Lower leg skin (tissue), 3 donors: ENCODE data around the gene TTYH2.

Experiments
- POLR2A ChIP-seq, 2 donors: fragments of 450-650 bp; IDR thresholded peaks; one replicate each; pipeline ENCODE4 v1.6.1; 2016 to 2017; ENCODE audit warnings: antibody characterized with exemption in 2 of 2, mild to moderate bottlenecking in 1 of 2, moderate library complexity in 1 of 2
- TF ChIP-seq, protein P1 (sequence below), 3 donors: fragments of 450-650 bp; IDR thresholded peaks; one replicate each; pipeline ENCODE4 v1.5.1; 2016; ENCODE audit warnings: antibody characterized with exemption in 3 of 3, mild to moderate bottlenecking in 3 of 3, moderate library complexity in 2 of 3

DNA sequence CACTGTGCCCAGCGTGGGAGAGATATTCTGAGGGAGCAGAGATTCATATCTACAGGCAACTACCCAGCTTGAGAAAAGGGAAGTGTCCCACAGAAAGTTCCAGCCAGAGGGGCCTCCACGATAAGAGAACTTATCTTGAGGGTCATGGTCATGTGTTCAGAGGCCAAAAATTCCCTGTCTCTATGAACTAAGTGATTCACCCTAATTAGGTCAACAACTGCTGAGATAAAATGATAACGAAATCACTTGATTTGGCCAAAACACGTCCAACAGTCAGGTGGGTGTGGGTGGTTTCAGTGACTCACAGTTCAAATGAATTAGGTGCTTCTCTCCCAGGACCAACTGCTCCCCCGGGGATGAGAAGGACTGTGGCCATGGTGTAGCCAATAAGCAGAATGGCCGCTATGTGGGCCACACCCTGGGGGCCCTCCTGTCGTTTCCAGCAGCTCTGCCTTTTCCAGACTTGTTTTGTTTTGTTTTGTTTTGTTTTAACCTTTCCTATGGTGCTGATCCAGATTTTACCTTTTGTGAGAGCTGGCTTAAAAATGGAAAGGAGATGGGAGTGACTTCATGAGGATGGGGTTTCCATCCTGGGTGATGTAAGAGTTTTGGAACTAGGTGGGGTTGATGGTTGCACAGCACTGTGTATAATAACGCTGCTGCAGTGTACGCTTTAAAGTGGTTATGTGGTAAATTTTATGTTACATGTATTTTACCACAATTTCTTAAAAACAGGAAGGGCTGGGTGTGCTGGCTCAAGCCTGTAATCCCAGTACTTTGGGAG is 69.4 kb downstream of the TTYH2 start:
- TF ChIP-seq, protein P1, sequence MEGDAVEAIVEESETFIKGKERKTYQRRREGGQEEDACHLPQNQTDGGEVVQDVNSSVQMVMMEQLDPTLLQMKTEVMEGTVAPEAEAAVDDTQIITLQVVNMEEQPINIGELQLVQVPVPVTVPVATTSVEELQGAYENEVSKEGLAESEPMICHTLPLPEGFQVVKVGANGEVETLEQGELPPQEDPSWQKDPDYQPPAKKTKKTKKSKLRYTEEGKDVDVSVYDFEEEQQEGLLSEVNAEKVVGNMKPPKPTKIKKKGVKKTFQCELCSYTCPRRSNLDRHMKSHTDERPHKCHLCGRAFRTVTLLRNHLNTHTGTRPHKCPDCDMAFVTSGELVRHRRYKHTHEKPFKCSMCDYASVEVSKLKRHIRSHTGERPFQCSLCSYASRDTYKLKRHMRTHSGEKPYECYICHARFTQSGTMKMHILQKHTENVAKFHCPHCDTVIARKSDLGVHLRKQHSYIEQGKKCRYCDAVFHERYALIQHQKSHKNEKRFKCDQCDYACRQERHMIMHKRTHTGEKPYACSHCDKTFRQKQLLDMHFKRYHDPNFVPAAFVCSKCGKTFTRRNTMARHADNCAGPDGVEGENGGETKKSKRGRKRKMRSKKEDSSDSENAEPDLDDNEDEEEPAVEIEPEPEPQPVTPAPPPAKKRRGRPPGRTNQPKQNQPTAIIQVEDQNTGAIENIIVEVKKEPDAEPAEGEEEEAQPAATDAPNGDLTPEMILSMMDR (IDR thresholded peaks at IDR 0.05): no peak
- no peak for TF ChIP-seq POLR2A (IDR thresholded peaks at IDR 0.05)
